Adrenal gland (tissue), 5 donors: ENCODE data around the gene ADIPOR2.

ENCODE experiments used
- CTCF ChIP-seq, 6 experiments: fragments of 450-650 bp in 4 of 6; fragments of 200-600 bp in 2 of 6; sonication (generic) in 1 of 6; IDR thresholded peaks; 1 replicate in 5 of 6; 2 replicates in 1 of 6; pipeline versions ENCODE4 v1.5.1 to v1.8.0; 2016 to 2021; ENCODE audit warnings: antibody characterized with exemption in 6 of 6, mild to moderate bottlenecking in 2 of 6, moderate library complexity in 1 of 6
- POLR2A ChIP-seq, 2 donors: fragments of 450-650 bp; IDR thresholded peaks; one replicate each; pipeline ENCODE4 v1.6.1; 2017; ENCODE audit warnings: antibody characterized with exemption in 2 of 2, mild to moderate bottlenecking in 2 of 2, moderate library complexity in 1 of 2
- donor health status: DM: no; HTN: no; CAD: no.

DNA sequence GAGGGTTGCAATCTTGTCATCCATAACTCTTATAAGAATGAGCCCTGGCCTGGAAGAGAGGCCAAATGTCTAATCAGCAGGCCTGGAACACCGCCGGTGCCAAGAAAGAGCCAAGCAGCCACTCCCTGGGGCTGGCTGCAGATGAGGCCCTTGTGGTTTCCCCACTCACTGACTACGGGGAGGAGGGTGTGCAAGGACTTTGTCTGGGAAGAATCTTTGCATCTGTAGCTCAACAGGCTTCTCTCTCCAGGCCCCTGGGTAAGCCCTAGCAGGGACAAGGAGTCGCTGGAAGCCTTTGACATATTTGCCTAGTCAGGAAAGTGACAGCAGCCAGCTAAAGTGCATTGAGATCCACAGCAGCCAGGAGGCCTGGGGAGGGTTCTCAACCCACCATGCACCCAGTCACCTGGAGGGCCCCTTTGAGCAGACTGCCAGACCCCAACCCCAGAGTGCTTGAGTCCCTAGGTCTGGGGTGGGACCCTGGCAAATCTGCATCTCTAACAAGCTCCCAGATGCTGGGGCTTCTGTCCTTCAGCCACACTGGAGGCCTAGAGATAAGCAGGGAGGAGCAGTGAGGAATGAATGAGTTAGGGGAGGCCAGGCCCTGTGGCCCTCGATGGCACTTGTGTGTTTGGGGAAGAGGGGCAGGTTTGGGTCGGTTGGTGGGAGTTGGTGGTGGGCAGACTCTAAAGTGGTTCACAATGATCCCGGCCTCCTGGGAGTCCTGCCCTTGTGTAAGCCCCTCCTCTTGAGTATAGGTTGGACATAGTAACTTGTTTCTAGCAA, 115.6 kb downstream of the ADIPOR2 start:
- TF ChIP-seq CTCF (IDR thresholded peaks at IDR 0.05): no peak
- no peak for TF ChIP-seq POLR2A (IDR thresholded peaks at IDR 0.05)
